ENCODE data around the gene FBXO41. TPM values are rescaled to one million over a fixed set of nuclear protein-coding genes. Genes with fewer than 3 reads are reported as not detected.
A peak's percentile ranks its signal among the peaks of the same experiment; 100 is the strongest.

The FBXO41 gene
- total and polyA plus RNA-seq, 12 donors: 0.12 to 1.8 (median 0.68) TPM

GRCh38 chr2:73239776-73240175, 44.5 kb downstream of the FBXO41 start:
- Histone ChIP-seq H3K4me3 (no peak overlapping the region), H3K27me3 (no peaks in the 10 kb centered on the region), H3K4me1 (peaks cover 0 to 69% (median 55%) of the 10 kb centered on the region in 9 donors), H3K9me3 (no peaks in the 10 kb centered on the region), H3K27ac (no peak overlapping the region), H3K36me3 (peaks cover 0 to 73% (median 23%) of the 10 kb centered on the region in 9 donors)
- intact Hi-C loops (cut with DNase I): loop anchor here in 2 of 10 donors (1.0 to 10.0 kb wide), 2 partner anchors 47 to 1135 kb away; no protein-coding TSS in a partner anchor
- DNase-seq: no peak
- 37 to 53% methylated on average over 3 of the region's 3 CpGs for WGBS, 2 donors
- peak in 1 of 8 donors; percentile 25 for ATAC-seq
- no peak for TF ChIP-seq CTCF (IDR thresholded peaks at IDR 0.05)

- DNase-seq (no peak), ATAC-seq (no peak)
- intact Hi-C loops (cut with DNase I): loop anchor here in 1 of 10 donors (10.0 kb wide), 1 partner anchor 1136 kb away; no protein-coding TSS in a partner anchor
- Histone ChIP-seq H3K4me1 (peaks cover 0 to 63% (median 52%) of the 10 kb centered on the region in 9 donors), H3K4me3 (no peak overlapping the region), H3K36me3 (peaks cover 0 to 65% (median 19%) of the 10 kb centered on the region in 9 donors), H3K9me3 (no peaks in the 10 kb centered on the region), H3K27me3 (no peaks in the 10 kb centered on the region), H3K27ac (no peak overlapping the region)
- no peak for TF ChIP-seq CTCF (IDR thresholded peaks at IDR 0.05)
- WGBS, 2 donors: 82 to 84% methylated on average over 1 of the region's 1 CpG
Measured at GRCh38 chr2:73238976-73239375, 45.3 kb downstream of the FBXO41 start.

GRCh38 chr2:73238149-73238548, 46.1 kb downstream of the FBXO41 start:
- ATAC-seq: no peak

GRCh38 chr2:73237168-73237567, 47.1 kb downstream of the FBXO41 start:
- intact Hi-C loops (cut with DNase I): loop anchor here in 1 of 10 donors (10.0 kb wide), 1 partner anchor 1138 kb away; no protein-coding TSS in a partner anchor
- DNase-seq (no peak), ATAC-seq (no peak)
- Histone ChIP-seq H3K9me3 (no peaks in the 10 kb centered on the region), H3K4me1 (peaks cover 2 to 64% (median 53%) of the 10 kb centered on the region in 9 donors), H3K27ac (no peak overlapping the region), H3K27me3 (no peaks in the 10 kb centered on the region), H3K4me3 (no peak overlapping the region), H3K36me3 (peaks cover 0 to 47% (median 12%) of the 10 kb centered on the region in 9 donors)
- WGBS, 2 donors: 73 to 75% methylated on average over 1 of the region's 1 CpG
- TF ChIP-seq CTCF (IDR thresholded peaks at IDR 0.05): no peak

More at GRCh38 chr2:73238149-73238548, 46.1 kb downstream of the FBXO41 start:
- intact Hi-C loops (cut with DNase I): loop anchor here in 1 of 10 donors (10.0 kb wide), 1 partner anchor 1137 kb away; no protein-coding TSS in a partner anchor
- Histone ChIP-seq H3K9me3 (no peaks in the 10 kb centered on the region), H3K27me3 (no peaks in the 10 kb centered on the region), H3K4me1 (peaks cover 0 to 57% (median 48%) of the 10 kb centered on the region in 9 donors), H3K4me3 (no peak overlapping the region), H3K27ac (no peak overlapping the region), H3K36me3 (peaks cover 0 to 57% (median 12%) of the 10 kb centered on the region in 9 donors)
- no peak for DNase-seq
- TF ChIP-seq CTCF (IDR thresholded peaks at IDR 0.05): no peak
- WGBS, 2 donors: 64% methylated on average over 3 of the region's 3 CpGs

All from heart right ventricle (tissue), 16 donors.